ENCODE results near the gene ARFGEF3. TPM values are rescaled to one million over a fixed set of nuclear protein-coding genes. Genes with fewer than 3 reads are reported as not detected.

The ARFGEF3 gene
- total and polyA plus RNA-seq, 2 experiments from 2014 or later = 0.43 to 1.1 TPM

DNA sequence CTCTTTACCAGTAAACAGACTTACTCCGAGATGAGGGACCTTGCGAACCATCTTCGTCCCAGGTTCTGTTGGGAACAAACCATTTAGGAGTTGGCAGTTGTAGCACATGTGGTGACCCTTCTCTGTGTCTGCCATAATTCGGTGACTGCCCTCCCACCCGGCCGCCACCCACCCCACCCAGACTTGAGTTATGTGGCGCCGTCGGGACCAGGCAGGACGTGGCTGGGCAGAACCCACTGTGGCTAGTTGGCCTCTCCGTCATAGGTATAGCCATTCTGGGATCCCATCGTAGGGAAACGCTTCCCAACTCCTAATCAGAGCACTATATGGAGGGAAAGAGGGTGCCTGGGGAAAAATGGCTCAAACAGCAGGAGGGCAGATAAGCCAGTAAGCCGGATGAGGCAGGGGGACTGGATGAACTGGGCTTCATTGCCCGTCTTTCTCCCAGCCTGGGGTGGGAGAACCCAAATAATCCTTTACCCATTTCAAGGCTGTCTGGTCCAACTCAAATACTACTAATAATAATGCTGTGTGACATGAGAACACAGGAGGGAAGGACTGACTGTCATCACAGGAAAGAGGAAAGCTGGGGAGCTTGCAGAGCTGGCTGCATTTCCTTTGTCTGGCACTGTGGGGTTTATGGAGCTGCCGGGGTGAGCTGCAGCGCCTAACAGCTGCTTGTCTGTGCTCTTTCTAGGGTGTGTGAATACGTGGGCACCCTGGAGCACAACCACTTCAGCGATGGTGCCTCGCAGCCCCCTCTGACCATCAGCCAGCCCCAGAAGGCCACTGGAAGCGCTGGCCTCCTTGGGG lies 129.5 kb downstream of the ARFGEF3 start:
- H3K36me3 ChIP-seq = no peaks in the 10 kb centered on the region
- no peak overlapping the region for H3K4me3 ChIP-seq
- TF ChIP-seq, protein P1, sequence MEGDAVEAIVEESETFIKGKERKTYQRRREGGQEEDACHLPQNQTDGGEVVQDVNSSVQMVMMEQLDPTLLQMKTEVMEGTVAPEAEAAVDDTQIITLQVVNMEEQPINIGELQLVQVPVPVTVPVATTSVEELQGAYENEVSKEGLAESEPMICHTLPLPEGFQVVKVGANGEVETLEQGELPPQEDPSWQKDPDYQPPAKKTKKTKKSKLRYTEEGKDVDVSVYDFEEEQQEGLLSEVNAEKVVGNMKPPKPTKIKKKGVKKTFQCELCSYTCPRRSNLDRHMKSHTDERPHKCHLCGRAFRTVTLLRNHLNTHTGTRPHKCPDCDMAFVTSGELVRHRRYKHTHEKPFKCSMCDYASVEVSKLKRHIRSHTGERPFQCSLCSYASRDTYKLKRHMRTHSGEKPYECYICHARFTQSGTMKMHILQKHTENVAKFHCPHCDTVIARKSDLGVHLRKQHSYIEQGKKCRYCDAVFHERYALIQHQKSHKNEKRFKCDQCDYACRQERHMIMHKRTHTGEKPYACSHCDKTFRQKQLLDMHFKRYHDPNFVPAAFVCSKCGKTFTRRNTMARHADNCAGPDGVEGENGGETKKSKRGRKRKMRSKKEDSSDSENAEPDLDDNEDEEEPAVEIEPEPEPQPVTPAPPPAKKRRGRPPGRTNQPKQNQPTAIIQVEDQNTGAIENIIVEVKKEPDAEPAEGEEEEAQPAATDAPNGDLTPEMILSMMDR (IDR thresholded peaks at IDR 0.05; ENCODE audit: low read depth, low read length) = no peak
- H3K9me3 ChIP-seq (ENCODE audit: low read depth) = no peaks in the 10 kb centered on the region
- no peak overlapping the region for H3K27ac ChIP-seq
- no peaks in the 10 kb centered on the region for H3K27me3 ChIP-seq
- no peaks in the 10 kb centered on the region for H3K4me1 ChIP-seq (ENCODE audit: low read depth)
- DNase-seq (ENCODE audit: low read depth in 1 of 2, low spot score in 1 of 2) = no peak

DNA sequence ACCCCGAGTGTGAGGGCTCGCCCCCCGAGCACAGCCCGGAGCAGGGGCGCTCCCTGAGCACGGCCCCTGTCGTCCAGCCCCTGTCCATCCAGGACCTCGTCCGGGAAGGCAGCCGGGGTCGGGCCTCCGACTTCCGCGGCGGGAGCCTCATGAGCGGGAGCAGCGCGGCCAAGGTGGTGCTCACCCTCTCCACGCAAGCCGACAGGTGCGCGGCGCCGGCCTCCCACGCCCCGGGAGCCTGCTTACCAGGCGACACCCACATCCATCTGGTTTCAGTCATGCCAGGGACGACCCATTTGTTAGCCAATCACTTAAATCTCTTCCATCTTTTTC lies 130.1 kb downstream of the ARFGEF3 start:
- Histone ChIP-seq H3K27me3 (no peaks in the 10 kb centered on the region), H3K9me3 (ENCODE audit: low read depth) (no peaks in the 10 kb centered on the region), H3K27ac (no peak overlapping the region), H3K4me3 (no peak overlapping the region), H3K4me1 (ENCODE audit: low read depth) (no peaks in the 10 kb centered on the region), H3K36me3 (no peaks in the 10 kb centered on the region)
- DNase-seq (ENCODE audit: low read depth in 1 of 2, low spot score in 1 of 2) = no peak
- TF ChIP-seq, protein P1 (IDR thresholded peaks at IDR 0.05; ENCODE audit: low read depth, low read length) = no peak

DNA sequence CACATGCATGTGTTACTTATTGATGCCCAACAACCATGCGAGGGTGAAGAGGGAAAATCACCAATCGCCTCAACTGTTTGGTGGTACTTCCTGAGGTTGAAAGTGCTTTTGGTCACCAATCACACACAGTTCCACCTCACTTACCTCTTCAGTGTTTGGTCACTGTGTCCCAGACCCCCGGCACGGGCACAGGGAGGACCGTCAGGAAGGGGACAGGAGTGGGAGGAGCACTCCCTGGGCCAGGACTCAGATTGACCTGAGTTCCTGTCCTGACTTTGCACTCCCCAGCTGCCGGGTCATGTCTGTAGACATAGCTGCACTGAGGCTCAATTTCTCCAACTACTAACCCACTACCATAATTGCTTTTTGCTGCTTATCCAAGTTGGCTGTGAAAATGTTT lies 130.7 kb downstream of the ARFGEF3 start:
- DNase-seq (ENCODE audit: low read depth in 1 of 2, low spot score in 1 of 2) = no peak
- H3K4me3 ChIP-seq = no peak overlapping the region
- no peaks in the 10 kb centered on the region for H3K9me3 ChIP-seq (ENCODE audit: low read depth)
- H3K36me3 ChIP-seq = no peaks in the 10 kb centered on the region
- H3K27ac ChIP-seq = no peak overlapping the region
- TF ChIP-seq, protein P1 (IDR thresholded peaks at IDR 0.05; ENCODE audit: low read depth, low read length) = no peak
- H3K27me3 ChIP-seq = no peaks in the 10 kb centered on the region
- H3K4me1 ChIP-seq (ENCODE audit: low read depth) = no peaks in the 10 kb centered on the region

DNA sequence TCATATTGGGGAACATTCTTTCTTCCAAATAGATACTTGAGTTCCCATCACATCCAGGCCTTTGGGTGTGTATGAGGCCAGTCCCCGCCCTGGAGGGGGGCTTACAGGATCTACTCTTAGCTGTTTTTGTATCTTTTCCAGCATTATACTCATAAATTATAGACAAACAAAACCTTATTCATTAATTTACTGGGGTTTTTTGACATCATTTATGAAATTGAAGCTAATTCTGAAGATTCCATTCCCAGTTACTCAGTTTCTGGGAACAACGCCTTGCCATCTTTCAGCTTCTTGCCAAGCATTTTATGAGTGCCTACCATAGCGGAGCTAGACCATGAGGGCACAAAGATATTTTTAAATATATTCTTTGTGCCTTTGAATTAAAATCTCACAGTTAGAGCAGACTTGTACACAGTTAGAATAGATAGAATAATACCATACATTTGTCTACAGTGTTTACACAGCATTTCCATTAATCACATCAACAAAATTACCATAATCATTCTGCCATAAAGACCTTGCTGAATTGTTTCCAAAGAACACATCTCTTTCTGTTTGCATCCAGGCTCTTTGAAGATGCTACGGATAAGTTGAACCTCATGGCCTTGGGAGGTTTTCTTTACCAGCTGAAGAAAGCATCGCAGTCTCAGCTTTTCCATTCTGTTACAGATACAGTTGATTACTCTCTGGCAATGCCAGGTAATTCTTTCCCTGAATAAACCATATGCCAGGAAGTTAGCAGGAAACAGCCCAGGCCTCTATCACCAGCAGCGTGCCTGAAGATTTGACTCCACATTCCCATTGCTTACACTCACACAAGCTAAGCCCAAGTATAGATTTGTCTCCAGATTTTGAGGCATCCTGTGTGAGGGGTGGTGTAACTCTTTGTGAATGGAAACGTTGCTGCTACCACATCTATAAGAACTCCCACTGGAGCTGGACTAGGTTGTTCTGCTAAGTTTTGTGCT lies 132.0 kb downstream of the ARFGEF3 start:
- H3K27me3 ChIP-seq = no peaks in the 10 kb centered on the region
- TF ChIP-seq, protein P1 (IDR thresholded peaks at IDR 0.05; ENCODE audit: low read depth, low read length) = no peak

DNA sequence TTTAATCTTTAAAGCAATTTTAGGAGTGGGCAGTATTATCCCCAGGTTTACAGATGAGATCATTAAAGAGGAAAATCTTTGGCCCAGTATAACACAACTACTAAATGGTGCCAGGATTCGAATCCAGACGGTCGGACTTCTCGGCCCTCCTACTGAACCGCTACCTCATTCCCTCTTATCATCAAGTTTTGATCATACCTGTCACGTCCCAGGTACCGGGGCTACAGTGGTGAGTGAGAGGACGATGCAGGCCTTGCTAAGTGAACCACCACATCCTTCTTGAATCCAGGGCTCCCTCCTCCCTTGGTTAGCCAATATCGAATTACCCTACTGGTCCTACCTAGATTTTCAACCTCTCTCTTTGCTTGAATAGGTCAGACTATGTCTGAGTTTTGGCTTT lies 134.6 kb downstream of the ARFGEF3 start:
- H3K27ac ChIP-seq = no peak overlapping the region
- no peaks in the 10 kb centered on the region for H3K27me3 ChIP-seq
- no peak for DNase-seq (ENCODE audit: low read depth in 1 of 2, low spot score in 1 of 2)
- H3K36me3 ChIP-seq = no peaks in the 10 kb centered on the region
- TF ChIP-seq, protein P1 (IDR thresholded peaks at IDR 0.05; ENCODE audit: low read depth, low read length) = no peak
- no peaks in the 10 kb centered on the region for H3K9me3 ChIP-seq (ENCODE audit: low read depth)
- no peak overlapping the region for H3K4me3 ChIP-seq
- no peaks in the 10 kb centered on the region for H3K4me1 ChIP-seq (ENCODE audit: low read depth)

More for the DNA sequence above, 132.0 kb downstream of the ARFGEF3 start:
- Histone ChIP-seq H3K27ac (no peak overlapping the region), H3K9me3 (ENCODE audit: low read depth) (no peaks in the 10 kb centered on the region), H3K4me3 (no peak overlapping the region), H3K36me3 (no peaks in the 10 kb centered on the region), H3K4me1 (ENCODE audit: low read depth) (no peaks in the 10 kb centered on the region)
- no peak for DNase-seq (ENCODE audit: low read depth in 1 of 2, low spot score in 1 of 2)
